GM15510 (cell line): ENCODE results near the gene LNX2.

Experiments
- POLR2A ChIP-seq: IDR thresholded peaks from 3 replicates; pipeline ENCODE4 v1.6.1; 2011; ENCODE audit warnings: borderline replicate concordance; ENCODE audit not compliant: insufficient read length; ENCODE audit errors: extremely low read depth

The LNX2 gene

DNA sequence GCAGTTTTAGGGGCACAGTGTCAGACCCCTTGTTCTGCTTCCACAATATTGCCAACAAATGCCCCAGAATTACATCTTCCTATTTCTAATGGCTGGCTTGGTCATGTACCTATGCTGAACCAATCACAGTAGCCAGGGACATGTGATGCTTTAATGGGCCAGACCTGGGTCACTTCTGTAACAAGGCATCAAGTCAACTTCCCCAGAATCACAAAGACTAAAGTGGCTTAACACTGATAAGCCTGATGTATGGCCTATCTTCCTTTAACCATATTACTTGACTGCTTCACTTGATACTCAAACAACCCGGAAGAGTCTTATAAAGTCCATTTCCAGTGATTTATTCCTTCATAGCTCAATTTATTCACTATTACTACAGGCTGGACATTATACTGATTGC, 19.6 kb downstream of the LNX2 start:
- no peak for TF ChIP-seq POLR2A

DNA sequence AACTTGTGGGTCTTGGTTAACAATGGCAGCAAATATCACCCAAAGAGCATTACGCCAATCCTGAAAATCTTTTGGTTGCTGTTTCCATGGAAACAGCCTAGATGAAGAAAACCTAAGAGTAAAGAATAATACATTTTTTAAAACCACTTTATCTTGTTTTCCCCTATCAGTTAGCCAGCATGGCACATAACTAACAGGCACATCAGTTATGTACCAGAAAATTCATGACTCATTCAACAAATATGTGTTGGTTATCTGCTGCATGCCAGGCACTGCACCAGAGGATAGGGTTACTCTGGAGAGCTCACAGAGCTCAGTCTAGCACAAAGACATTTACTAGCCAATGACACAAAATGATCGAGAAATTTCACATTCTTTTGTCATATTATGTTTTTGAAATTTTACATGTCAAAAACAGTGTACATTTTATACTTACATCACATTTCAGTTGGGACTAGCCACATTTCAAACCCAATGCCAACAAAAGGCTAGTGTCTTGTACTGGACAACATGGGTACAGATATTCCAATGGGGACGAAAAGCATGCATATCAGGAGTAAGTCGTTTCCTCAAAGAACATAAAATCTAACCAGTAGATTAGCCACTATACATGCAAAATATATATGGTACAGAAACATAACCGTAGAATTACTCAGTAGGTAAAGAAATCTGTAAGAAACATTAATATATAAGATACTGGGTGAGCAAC, 20.3 kb downstream of the LNX2 start:
- no peak for TF ChIP-seq POLR2A

- no peak for TF ChIP-seq POLR2A
These were observed 21.2 kb downstream of the LNX2 start for GRCh38 chr13:27599096-27599495.

- TF ChIP-seq POLR2A: no peak
These were observed 25.1 kb downstream of the LNX2 start for GRCh38 chr13:27595055-27595811.

- no peak for TF ChIP-seq POLR2A
These were observed 27.1 kb downstream of the LNX2 start for GRCh38 chr13:27593267-27593666.

GRCh38 chr13:27592865-27593264, 27.5 kb downstream of the LNX2 start:
- no peak for TF ChIP-seq POLR2A

DNA sequence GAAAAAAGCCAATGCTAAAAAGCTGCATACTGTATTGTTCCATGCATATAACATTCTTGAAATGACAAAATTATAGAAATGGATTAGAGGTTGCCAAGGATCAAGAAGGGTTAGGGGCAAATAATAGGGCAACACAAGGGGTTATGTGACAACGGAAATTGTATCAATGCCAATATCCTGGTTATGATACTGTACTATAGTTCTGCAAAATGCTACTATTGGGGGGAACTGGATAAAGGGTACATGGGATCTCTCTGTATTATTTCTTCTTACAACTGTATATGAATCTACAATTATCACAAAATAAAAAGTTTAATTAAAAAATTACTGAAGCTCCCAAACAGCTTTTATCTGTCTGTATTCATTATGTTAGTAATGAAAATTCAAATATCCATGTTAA, 31.9 kb downstream of the LNX2 start:
- no peak for TF ChIP-seq POLR2A

GRCh38 chr13:27587095-27587746, 33.1 kb downstream of the LNX2 start:
- no peak for TF ChIP-seq POLR2A

DNA sequence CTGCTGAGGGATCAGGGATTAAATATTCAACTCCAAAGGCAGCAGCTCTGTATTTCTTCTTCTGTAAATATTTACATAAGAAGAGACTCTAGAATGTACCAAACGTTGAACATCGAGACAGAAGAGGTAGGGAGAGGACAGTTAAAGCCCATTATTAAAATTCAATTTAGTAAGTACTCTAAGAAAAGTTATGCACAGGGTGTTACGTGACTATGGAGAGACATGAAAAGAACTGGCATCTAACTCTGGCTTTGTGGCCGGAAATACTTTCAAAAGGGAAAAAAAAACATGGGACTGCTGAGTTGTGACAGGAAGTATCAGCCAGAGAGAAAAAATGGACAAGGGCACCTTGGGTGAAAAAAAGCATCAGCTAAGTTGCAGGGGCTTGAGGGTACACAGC, 36.7 kb downstream of the LNX2 start:
- no peak for TF ChIP-seq POLR2A

GRCh38 chr13:27578121-27579030, 42.0 kb downstream of the LNX2 start:
- TF ChIP-seq POLR2A: no peak

DNA sequence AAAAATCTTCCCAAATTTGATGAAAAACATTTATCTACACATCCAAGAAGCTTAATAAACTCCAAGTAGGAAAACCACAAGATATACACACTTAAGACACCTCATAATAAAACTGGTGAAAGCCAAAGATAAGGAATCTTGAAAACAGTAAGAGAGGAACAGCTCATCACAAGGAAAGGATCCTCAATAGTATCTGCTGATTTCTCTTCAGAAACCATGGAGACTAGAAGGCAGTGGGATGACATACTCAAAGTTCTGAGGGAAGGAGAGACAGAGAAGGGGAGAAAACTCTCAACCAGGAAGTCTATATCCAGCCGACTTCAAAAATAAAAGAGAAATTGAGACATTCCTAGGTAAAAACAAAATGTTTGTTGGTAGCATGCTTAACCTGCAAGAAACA, 45.7 kb downstream of the LNX2 start:
- no peak for TF ChIP-seq POLR2A

DNA sequence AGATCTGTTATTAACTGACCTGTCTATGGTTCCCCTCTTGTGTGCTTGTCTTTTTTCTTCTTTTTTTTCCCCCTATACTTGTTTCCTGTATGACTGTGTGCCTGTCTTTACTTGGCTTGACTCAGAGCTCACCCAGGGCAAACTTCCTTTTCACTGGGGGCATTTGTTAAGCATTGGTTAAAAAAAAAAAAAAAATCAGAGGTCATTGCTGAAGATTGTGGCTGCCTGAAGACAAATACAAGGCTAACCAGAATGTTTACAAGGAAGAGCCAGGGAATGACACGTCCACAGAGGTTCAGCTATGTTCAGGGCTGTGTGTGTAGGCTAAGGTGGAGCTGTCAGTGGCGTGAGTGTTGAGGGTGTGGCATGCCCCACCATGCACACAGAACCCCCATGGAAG, 47.1 kb downstream of the LNX2 start:
- no peak for TF ChIP-seq POLR2A

DNA sequence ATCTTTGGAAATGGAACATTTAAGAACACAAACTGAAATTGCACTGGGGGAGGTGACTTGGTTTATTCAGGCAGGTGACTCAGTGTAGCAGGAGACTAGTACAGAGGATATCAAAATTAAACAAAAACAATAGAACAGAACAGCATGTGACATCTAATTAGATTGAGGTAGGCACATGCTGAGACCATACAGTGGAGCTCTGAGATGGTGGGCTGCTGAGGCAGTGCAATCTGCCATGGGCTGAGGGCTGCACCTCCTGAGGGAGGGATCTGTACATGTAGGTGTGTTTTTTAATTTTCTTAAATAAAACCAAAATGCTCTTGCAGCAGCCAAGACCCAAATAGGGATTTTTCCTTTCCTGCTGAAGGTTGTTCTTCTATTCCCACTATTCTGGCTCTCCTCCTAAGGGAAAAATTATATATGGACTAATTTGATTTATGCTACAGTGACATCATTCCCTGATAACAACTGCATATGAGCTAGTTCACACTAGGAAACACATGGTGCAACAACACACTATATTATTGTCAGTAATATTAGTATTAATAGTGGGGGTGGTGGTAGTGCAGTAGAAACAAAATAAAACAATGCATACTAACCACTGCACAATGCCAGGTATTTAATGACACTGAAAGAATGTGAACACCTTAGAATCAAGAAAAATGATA, 48.0 kb downstream of the LNX2 start:
- no peak for TF ChIP-seq POLR2A

DNA sequence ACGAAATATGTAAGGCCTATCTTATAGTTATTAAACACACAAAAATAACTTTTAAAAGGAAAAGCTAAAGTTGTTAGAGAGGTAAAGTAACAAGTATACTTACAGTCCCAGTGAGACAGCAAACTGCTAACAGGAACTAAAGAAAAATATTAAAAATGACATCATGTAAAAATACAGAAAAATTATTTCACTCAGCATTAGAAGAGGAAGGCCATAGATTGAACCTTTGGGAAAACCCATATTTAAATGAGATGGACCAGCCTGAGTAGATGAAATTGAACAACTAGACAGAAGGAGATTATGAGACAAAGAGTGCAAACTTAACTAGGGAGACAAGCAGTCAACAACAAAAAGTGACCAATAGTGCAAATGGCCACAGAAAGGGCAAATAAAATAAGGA, 49.4 kb downstream of the LNX2 start:
- no peak for TF ChIP-seq POLR2A
